Activated gamma-delta T cell treated with Interleukin-2 at 50 U/mL for 16 hours (primary cell): Measurements from ENCODE around the gene BICDL2.
A peak's percentile ranks its signal among the peaks of the same experiment; 100 is the strongest.

ENCODE experiments used
- DNase-seq: peaks from one replicate; pipeline ENCODE4 v3.0.0-alpha.2; 2020

Gene BICDL2

GRCh38 chr16:3023415-3023668 is 13.4 kb downstream of the BICDL2 start:
- no peak for DNase-seq

- no peak for DNase-seq
Measured at GRCh38 chr16:3022684-3023414, 13.9 kb downstream of the BICDL2 start.

GRCh38 chr16:3022208-3022683 is 14.5 kb downstream of the BICDL2 start:
- DNase-seq = peak; percentile 81

GRCh38 chr16:3021449-3022207 is 15.1 kb downstream of the BICDL2 start:
- peak; percentile 68 for DNase-seq

- peak; percentile 77 for DNase-seq
Measured at GRCh38 chr16:3020604-3021448, 15.9 kb downstream of the BICDL2 start.

- DNase-seq = peak; percentile 65
Measured at GRCh38 chr16:3020247-3020603, 16.5 kb downstream of the BICDL2 start, which contains the start of gene TNFRSF12A. TSS of gene TNFRSF12A (plus strand) at chr16:3020368. CDS start at chr16:3020398, 30 bp downstream.

- no peak for DNase-seq
Measured at GRCh38 chr16:3019594-3020246, 17.0 kb downstream of the BICDL2 start.

GRCh38 chr16:3017794-3018506 is 18.8 kb downstream of the BICDL2 start, which contains the start of gene CLDN6:
TSS of gene CLDN6 (minus strand) at chr16:3018183. CDS start at chr16:3016021, 2,162 bp downstream.
- DNase-seq = no peak

GRCh38 chr16:3017344-3017743 is 19.4 kb downstream of the BICDL2 start:
- no peak for DNase-seq

- DNase-seq = no peak
Measured at GRCh38 chr16:3015865-3016521, 20.8 kb downstream of the BICDL2 start.

GRCh38 chr16:3014971-3015370 is 21.8 kb downstream of the BICDL2 start:
- DNase-seq = no peak

GRCh38 chr16:3013998-3014690 is 22.6 kb downstream of the BICDL2 start:
- no peak for DNase-seq

- no peak for DNase-seq
Measured at GRCh38 chr16:3013491-3013951, 23.2 kb downstream of the BICDL2 start.

GRCh38 chr16:3012828-3013420 is 23.8 kb downstream of the BICDL2 start, which contains the start of gene CLDN9:
TSS of gene CLDN9 (plus strand) at chr16:3012923. CDS start at chr16:3013363, 440 bp downstream.
- DNase-seq = no peak

GRCh38 chr16:3012246-3012645 is 24.5 kb downstream of the BICDL2 start:
- DNase-seq = no peak

- DNase-seq = no peak
Measured at GRCh38 chr16:3010510-3010909, 26.2 kb downstream of the BICDL2 start.

GRCh38 chr16:3009568-3010390 is 27.0 kb downstream of the BICDL2 start:
- no peak for DNase-seq

- DNase-seq = no peak
Measured at GRCh38 chr16:3008690-3009037, 28.1 kb downstream of the BICDL2 start.

GRCh38 chr16:3007957-3008689 is 28.6 kb downstream of the BICDL2 start:
- DNase-seq = no peak
